ENCODE measurements around the gene DCAF10.

Gene DCAF10

DNA sequence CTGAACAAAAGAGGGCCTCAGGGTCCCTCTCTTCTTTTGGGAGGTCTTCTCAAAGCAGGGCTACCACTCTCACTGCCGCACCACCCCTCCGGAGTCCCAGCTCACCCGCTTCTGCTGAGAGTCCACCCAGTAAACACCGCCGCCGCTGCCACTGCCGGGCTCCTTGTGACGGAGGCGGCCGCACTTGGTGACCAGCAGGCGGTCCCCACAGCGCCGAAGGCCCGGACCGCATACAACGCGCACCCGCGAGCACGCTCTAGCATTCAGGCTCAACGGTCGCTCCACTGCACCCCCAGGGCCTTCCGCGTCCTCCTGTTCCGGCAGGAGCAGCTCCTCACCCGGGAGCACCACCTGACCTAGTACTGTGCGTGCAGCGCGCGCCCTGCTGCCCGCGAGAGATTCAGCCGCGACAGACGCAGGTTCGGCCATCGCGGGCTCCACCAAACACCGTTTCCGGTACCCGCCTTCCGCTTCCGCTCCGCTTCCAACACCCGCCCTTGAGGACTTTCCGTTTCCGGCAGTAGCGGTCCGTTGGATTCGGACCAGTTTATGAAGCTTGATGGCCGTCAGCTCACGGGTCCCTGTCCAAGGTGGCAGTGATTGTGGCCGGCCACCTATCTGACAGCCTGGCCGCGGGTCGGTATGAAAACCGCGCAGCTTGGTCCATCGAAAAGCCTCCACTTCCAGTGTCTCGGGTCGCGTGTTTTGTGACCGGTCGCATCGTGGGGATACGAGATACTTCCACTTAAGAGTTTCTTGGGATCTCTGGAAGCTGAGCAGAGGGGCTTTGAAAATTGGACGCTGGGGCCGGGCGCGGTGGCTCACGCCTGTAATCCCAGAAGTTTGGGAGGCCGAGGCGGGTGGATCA lies 15.7 kb upstream of the DCAF10 start, which contains the start of gene EXOSC3:
Gene EXOSC3 (minus strand): TSS at position 449 of the 868 bp plus-strand sequence. CDS start 20 bp downstream, at position 429.
- TF ChIP-seq, protein P1, sequence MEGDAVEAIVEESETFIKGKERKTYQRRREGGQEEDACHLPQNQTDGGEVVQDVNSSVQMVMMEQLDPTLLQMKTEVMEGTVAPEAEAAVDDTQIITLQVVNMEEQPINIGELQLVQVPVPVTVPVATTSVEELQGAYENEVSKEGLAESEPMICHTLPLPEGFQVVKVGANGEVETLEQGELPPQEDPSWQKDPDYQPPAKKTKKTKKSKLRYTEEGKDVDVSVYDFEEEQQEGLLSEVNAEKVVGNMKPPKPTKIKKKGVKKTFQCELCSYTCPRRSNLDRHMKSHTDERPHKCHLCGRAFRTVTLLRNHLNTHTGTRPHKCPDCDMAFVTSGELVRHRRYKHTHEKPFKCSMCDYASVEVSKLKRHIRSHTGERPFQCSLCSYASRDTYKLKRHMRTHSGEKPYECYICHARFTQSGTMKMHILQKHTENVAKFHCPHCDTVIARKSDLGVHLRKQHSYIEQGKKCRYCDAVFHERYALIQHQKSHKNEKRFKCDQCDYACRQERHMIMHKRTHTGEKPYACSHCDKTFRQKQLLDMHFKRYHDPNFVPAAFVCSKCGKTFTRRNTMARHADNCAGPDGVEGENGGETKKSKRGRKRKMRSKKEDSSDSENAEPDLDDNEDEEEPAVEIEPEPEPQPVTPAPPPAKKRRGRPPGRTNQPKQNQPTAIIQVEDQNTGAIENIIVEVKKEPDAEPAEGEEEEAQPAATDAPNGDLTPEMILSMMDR (IDR thresholded peaks at IDR 0.05): 0 out of 2 replicates have a peak, but pooled peaks have one; percentile 17

DNA sequence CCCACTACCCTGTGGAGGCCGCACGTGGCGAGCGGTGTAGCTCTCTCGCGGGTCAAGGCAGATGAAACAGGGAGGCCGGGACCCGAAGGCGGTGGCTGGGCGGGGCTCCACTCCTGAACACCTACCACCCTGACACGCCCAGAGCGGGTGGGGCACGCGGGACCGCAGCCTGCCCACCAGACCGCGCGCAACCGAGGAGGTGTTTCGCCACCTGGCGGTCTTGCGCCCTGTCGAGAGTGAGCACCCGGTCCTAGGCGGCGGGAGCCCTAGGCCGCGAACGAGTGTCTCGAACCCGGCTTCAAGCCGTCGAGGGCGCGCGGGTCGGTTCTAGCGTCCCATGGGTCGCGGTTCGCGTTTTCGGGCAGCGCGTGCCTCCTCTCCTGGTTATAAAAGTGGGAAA lies 13.5 kb upstream of the DCAF10 start:
- TF ChIP-seq, protein P1 (IDR thresholded peaks at IDR 0.05): no peak

DNA sequence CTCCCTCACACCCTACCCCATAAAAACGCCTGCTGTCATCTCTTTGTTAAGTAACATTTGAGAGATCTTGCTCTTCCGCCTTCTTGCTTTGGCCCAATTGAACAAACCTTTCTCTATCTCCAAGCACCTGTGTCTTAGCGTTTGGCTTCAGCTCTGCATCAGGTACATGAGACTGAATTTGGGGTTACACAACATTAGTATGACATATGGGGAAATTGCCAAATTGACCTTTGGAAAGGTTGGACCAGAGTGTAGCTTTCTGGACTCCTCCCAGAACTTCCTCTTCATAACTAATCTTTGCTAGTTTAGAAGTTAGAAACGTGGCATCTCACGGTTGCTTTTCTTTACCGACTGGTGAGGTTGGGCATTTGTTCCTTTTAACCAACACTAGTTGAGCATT lies 12.3 kb upstream of the DCAF10 start:
- TF ChIP-seq, protein P1 (IDR thresholded peaks at IDR 0.05): no peak

DNA sequence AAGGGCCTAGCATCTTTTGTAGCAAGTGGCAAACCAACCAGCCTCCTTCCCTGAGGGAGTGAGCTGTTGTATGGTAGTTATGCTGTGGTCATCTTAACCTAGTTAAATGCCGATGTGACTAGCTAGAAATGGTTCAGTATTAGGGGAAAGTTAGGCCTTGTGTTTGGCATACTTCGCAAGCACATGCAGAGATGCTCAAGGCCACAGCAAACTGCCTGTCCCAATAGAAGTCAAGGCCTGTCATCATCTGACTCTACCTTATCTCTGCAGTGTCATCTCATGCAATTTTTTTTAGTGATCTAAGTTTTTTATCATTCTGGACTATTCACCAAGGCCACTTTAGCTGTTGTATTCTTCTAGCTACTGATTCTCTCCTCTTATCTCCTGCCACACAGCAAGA lies 10.5 kb upstream of the DCAF10 start:
- TF ChIP-seq, protein P1 (IDR thresholded peaks at IDR 0.05): no peak

DNA sequence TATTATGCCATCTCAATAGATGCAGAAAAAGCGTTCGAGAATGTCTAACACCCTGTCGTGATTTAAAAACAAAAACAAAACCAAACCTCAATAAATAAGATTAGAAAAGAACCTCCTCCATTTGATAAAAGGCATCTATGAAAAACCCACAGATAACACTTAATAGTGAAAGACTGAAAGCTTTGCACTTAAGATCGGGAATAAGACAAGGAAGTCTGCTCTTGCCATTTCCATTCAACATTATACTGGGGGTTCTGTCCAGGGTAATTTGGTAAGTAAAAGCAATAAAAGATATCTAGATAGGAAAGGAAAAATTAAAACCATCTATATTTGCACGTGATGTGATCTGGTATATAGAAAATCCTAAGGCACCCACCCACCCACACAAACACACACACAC lies 8.5 kb upstream of the DCAF10 start:
- TF ChIP-seq, protein P1 (IDR thresholded peaks at IDR 0.05): no peak

DNA sequence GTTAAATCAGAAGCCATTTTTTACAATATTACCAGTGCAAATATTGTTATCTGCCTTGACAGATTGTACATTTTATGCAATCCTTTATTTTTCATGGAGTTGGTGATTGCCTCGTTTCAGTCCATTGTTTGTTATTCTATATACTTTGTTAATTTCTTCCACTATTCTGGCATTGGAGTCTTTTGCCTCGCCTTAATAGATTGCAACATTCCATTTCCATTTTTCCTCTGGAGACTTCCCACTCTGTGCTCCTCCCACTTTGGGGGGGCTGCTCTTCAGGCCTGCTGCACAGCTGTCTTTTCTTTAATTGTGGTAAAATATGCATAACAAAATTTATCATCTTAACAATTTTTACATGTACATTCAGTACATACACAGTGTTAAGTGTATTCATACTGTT lies 4.4 kb upstream of the DCAF10 start:
- TF ChIP-seq, protein P1 (IDR thresholded peaks at IDR 0.05): no peak

DNA sequence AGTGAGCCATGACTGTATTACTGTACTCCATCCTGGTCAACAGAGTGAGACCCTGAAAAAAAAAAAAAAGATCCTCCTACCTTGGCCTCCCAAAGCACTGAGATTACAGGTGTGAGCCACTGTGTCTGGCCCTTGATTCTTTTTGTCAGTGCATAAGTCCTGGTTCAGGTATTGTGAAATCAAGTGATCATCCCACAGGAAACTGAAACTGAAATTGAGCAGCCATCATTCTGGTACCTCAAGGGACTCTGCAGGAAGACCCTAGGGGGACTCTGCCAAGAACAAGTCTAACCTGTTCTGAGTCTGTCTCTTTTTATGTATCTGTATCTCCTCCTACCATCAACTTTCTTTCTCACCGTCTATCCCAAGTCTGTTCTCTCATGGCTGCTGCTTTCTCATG lies 1.9 kb upstream of the DCAF10 start:
- TF ChIP-seq, protein P1 (IDR thresholded peaks at IDR 0.05): no peak

Data from LNCAP (cell line).